ENCODE data around the gene CAMTA1.

DNA sequence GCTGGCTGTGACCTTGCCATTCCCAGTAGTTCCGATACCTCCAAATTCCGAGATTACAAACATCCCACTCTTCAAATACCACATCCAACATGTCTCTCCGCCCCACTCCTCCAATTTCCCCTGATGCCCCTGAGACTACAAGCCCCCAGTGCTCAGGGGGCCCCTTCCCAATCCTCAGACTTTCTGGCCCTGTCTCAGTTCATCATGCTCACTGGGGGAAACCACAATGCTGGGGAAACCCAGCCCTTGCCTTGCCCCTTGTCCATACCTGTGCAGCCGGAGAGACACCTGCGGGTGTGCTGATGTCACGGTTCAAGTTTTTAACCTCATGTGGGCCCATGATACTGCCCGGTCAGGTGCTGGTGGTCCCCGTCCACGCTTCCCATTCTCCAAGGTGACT is 226.6 kb downstream of the CAMTA1 start:
- TF ChIP-seq, protein P1, sequence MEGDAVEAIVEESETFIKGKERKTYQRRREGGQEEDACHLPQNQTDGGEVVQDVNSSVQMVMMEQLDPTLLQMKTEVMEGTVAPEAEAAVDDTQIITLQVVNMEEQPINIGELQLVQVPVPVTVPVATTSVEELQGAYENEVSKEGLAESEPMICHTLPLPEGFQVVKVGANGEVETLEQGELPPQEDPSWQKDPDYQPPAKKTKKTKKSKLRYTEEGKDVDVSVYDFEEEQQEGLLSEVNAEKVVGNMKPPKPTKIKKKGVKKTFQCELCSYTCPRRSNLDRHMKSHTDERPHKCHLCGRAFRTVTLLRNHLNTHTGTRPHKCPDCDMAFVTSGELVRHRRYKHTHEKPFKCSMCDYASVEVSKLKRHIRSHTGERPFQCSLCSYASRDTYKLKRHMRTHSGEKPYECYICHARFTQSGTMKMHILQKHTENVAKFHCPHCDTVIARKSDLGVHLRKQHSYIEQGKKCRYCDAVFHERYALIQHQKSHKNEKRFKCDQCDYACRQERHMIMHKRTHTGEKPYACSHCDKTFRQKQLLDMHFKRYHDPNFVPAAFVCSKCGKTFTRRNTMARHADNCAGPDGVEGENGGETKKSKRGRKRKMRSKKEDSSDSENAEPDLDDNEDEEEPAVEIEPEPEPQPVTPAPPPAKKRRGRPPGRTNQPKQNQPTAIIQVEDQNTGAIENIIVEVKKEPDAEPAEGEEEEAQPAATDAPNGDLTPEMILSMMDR (IDR thresholded peaks at IDR 0.05): no peak
- TF ChIP-seq EZH2 (IDR thresholded peaks at IDR 0.05) (no peak), EZH2phosphoT487 (IDR thresholded peaks at IDR 0.05) (no peak)

All from neural progenitor cell (in vitro differentiated cells).